K562 (cell line): ENCODE results near the gene C1QTNF6. TPM values are rescaled to one million over a fixed set of nuclear protein-coding genes. Genes with fewer than 3 reads are reported as not detected.
"Not testable (repeated sequence)": the region's sequence is repeated elsewhere in the genome, so short reads cannot be mapped to it uniquely, and the experiment has no call there.

Experiments
- ATAC-seq: fragments of 200-7000 bp; cut with Tn5 transposase; 3 replicates; pipeline ENCODE4 v1.9.1; 2020; ENCODE audit warnings: moderate library complexity
- BruUV-seq: library from RNA; stranded (reverse); fragments of 400-500 nt; replicated peaks from 2 replicates; lab custom pipeline; 2021; lab: Mats Ljungman, UMichigan
- CTCF ChIA-PET: fragments of 300-600 bp; formaldehyde crosslinking; extraction: SDS; loops from one replicate; lab custom pipeline; 2021; ENCODE audit warnings: low intra/inter-chr PET ratio; lab: Yijun Ruan, JAX
- POLR2A ChIA-PET: fragments of 300-600, 350-650 bp; sonication (Branson Sonifier 250); formaldehyde crosslinking; extraction: SDS; loops from one replicate; lab custom pipeline; 2021; ENCODE audit warnings: antibody characterized with exemption, inconsistent platforms; lab: Yijun Ruan, JAX
- DNase-seq, 4 experiments: peaks; one replicate each; pipeline versions ENCODE4 v3.0.0 to v3.0.0-alpha.2; 2011 to 2018; ENCODE audit warnings: low spot score in 3 of 4, mixed read lengths in 3 of 4; ENCODE audit errors: extremely low read depth in 1 of 4
- FAIRE-seq: peaks from 2 replicates; lab custom pipeline; 2011; peaks lifted over from hg19 to GRCh38; lab: Jason Lieb, UNC
- H2AFZ ChIP-seq: 2 replicates; pipeline ENCODE4 v1.6.0; 2011; ENCODE audit warnings: low read depth, low read length, control low read depth, inconsistent platforms
- H3K27ac ChIP-seq: fragments of 200-600 bp; 3 replicates; pipeline ENCODE4 v1.8.0; 2011; ENCODE audit warnings: low read depth, mild to moderate bottlenecking, control low read depth, inconsistent platforms, low read length, moderate library complexity, mixed read lengths; ENCODE audit errors: extremely low read depth
- H3K27me3 ChIP-seq, 2 experiments: fragments of 300-600 bp in 1 of 2; 2 replicates in 1 of 2; 3 replicates in 1 of 2; pipeline versions ENCODE4 v1.6.0 to v1.8.0; 2011; ENCODE audit warnings: inconsistent platforms in 2 of 2, low read length in 2 of 2, mild to moderate bottlenecking in 1 of 2, mixed read lengths in 1 of 2, moderate library complexity in 1 of 2; ENCODE audit not compliant: control insufficient read depth in 2 of 2, insufficient read depth in 2 of 2
- H3K36me3 ChIP-seq: fragments of 300-600 bp; 3 replicates; pipeline ENCODE4 v1.8.0; 2011; ENCODE audit warnings: mild to moderate bottlenecking, low read length, inconsistent platforms; ENCODE audit not compliant: control insufficient read depth, insufficient read depth
- H3K4me1 ChIP-seq, 2 experiments: fragments of 200-600 bp in 1 of 2; replicated peaks in 1 of 2; 2 replicates in 1 of 2; 3 replicates in 1 of 2; pipeline versions ENCODE4 v1.5.1 to v1.8.0; 2011; ENCODE audit warnings: inconsistent platforms in 2 of 2, low read length in 2 of 2, mild to moderate bottlenecking in 1 of 2, mixed read lengths in 1 of 2, moderate library complexity in 1 of 2; ENCODE audit not compliant: control insufficient read depth in 2 of 2, insufficient read depth in 2 of 2
- H3K4me2 ChIP-seq: 2 replicates; pipeline ENCODE4 v1.6.1; 2011; ENCODE audit warnings: low read length, control low read depth, inconsistent platforms, mixed read lengths; ENCODE audit not compliant: insufficient read depth
- H3K4me3 ChIP-seq: fragments of 200-600 bp; sonication (generic), shearing (Covaris generic); 2 replicates; pipeline ENCODE4 v1.5.1; 2016; ENCODE audit warnings: control low read depth, inconsistent platforms
- H3K79me2 ChIP-seq: fragments of 200-600 bp; 3 replicates; pipeline ENCODE4 v1.8.0; 2011; ENCODE audit warnings: low read length, inconsistent platforms; ENCODE audit not compliant: control insufficient read depth, insufficient read depth
- H3K9ac ChIP-seq, 2 experiments: 2 replicates each; pipeline versions ENCODE4 v1.6.0 to v1.6.1; 2011; ENCODE audit warnings: low read depth in 2 of 2, low read length in 2 of 2, control low read depth in 1 of 2, inconsistent platforms in 1 of 2, mild to moderate bottlenecking in 1 of 2, mixed read lengths in 1 of 2; ENCODE audit not compliant: insufficient read depth in 1 of 2
- H3K9me1 ChIP-seq: one replicate; pipeline ENCODE4 v1.6.0; 2011; ENCODE audit warnings: inconsistent platforms, mild to moderate bottlenecking, low read length, moderate library complexity; ENCODE audit not compliant: control insufficient read depth, insufficient read depth
- H3K9me3 ChIP-seq: replicated peaks from 2 replicates; pipeline ENCODE4 v1.5.1; 2011; ENCODE audit warnings: low read depth, low read length, inconsistent platforms; ENCODE audit not compliant: control insufficient read depth, insufficient read depth
- H4K20me1 ChIP-seq: replicated peaks from 2 replicates; pipeline ENCODE4 v1.6.1; 2011; ENCODE audit warnings: low read length, inconsistent platforms, mixed read lengths; ENCODE audit not compliant: control insufficient read depth, insufficient read depth
- CTCF ChIP-seq, 3 experiments: IDR thresholded peaks in 2 of 3; conservative IDR thresholded peaks in 1 of 3; 2 replicates each; pipeline ENCODE4 v1.5.1; 2011 to 2012; ENCODE audit warnings: low read length in 3 of 3, mild to moderate bottlenecking in 3 of 3, control low read depth in 2 of 3, improper control_type of control experiment in 1 of 3, inconsistent platforms in 1 of 3, low read depth in 1 of 3, mixed read lengths in 1 of 3, moderate library complexity in 1 of 3; ENCODE audit not compliant: insufficient read depth in 2 of 3
- RAD21 ChIP-seq, 2 experiments: fragments of 250-450 bp in 1 of 2; fragments of 450-650 bp in 1 of 2; sonication (Bioruptor Pico) in 1 of 2; formaldehyde crosslinking in 1 of 2; IDR thresholded peaks in 1 of 2; conservative IDR thresholded peaks in 1 of 2; 2 replicates each; pipeline versions ENCODE4 v1.4.0 to v1.8.0; 2020 to 2022; ENCODE audit warnings: mild to moderate bottlenecking in 2 of 2, moderate library complexity in 1 of 2
- WGBS: fragments of 100-300 bp; shearing (Covaris generic); methylation state at CpG from one replicate; pipeline ENCODE4 v1.1.6; 2016; ENCODE audit warnings: low coverage, mixed read lengths; ENCODE audit not compliant: insufficient coverage; ENCODE audit errors: missing lambda C conversion rate; 5-methylcytosine and 5-hydroxymethylcytosine counted together
- in situ Hi-C: fragments of 300-500 bp; cut with MboI; formaldehyde crosslinking; loops from 4 replicates; pipeline ENCODE4 v1.15.0; 2018; ENCODE audit warnings: inconsistent platforms, mixed read lengths
- intact Hi-C: fragments of 100-400 bp; cut with micrococcal nuclease; formaldehyde crosslinking; loops from 2 replicates; pipeline ENCODE4 v1.14.2; 2022
- polyA plus RNA-seq, 8 experiments: library from polyadenylated mRNA; depleted of rRNA in 4 of 8; stranded (reverse) in 5 of 8; unstranded in 3 of 8; fragments of >200 nt; fragmentation: Nextera tagmentation in 2 of 8; fragmentation: Illumina TruSeq in 1 of 8; extraction: Ambion mirVana in 2 of 8; extraction: Trizol in 1 of 8; gene quantifications; 2 replicates each; pipeline versions ENCODE4 v1.2.1 to v1.2.3, GENCODE V29; 2011 to 2014; ENCODE audit warnings: inconsistent platforms in 1 of 8, missing spikeins in 1 of 8
- total RNA-seq, 7 experiments: library from RNA; depleted of rRNA in 6 of 7; stranded (reverse); fragments of >200 nt in 6 of 7; fragmentation: Illumina TruSeq in 2 of 7; extraction: Trizol in 2 of 7; gene quantifications; 2 replicates each; pipeline versions ENCODE4 v1.2.1 to v1.2.3, GENCODE V29; 2011 to 2021; ENCODE audit warnings: low replicate concordance in 1 of 7

Gene C1QTNF6
- total and polyA plus RNA-seq, 9 of the 15 experiments (the other 6 are each of a cell fraction or from before 2014, with no cell fraction given): 0.18 to 0.92 (median 0.55) TPM

- Histone ChIP-seq H3K27me3 (peaks cover 4 to 20% of the 10 kb centered on the region in 2 experiments; a peak in 3 of 5 replicates), H3K4me1 (peaks cover 0 to 13% of the 10 kb centered on the region in 2 experiments; a peak in 2 of 5 replicates)
- H3K9me1 ChIP-seq, H3K79me2 ChIP-seq, DNase-seq, in situ Hi-C loops, ATAC-seq, H3K4me3 ChIP-seq, H3K9ac ChIP-seq, FAIRE-seq, H3K36me3 ChIP-seq, H3K9me3 ChIP-seq, BruUV-seq, H3K27ac ChIP-seq, intact Hi-C loops, H2AFZ ChIP-seq, H3K4me2 ChIP-seq, H4K20me1 ChIP-seq: not testable (repeated sequence)
- 3% methylated on average over 13 of the region's 16 CpGs for WGBS
- ChIA-PET CTCF (interaction anchor here (0.7 kb wide), 1 partner anchor 9 kb away, joined by 3 read pairs; no protein-coding TSS in a partner anchor), POLR2A (interaction anchor here (1.1 kb wide), 1 partner anchor 34 kb away, joined by 4 read pairs; no protein-coding TSS in a partner anchor)
Observed at GRCh38 chr22:37170689-37171405, 17.2 kb downstream of the C1QTNF6 start.

GRCh38 chr22:37169947-37170688, 17.9 kb downstream of the C1QTNF6 start:
- Histone ChIP-seq H3K9me1 (no peaks in the 10 kb centered on the region), H2AFZ (no peak overlapping the region), H3K4me2 (no peak overlapping the region), H3K79me2 (no peaks in the 10 kb centered on the region), H3K4me1 (peaks cover 0 to 13% of the 10 kb centered on the region in 2 experiments; a peak in 2 of 5 replicates), H3K36me3 (no peaks in the 10 kb centered on the region), H3K9me3 (no peaks in the 10 kb centered on the region), H3K27me3 (peaks cover 4 to 12% of the 10 kb centered on the region in 2 experiments; a peak in 3 of 5 replicates), H3K4me3 (no peak overlapping the region), H4K20me1 (no peaks in the 10 kb centered on the region), H3K27ac (no peak overlapping the region), H3K9ac (no peak overlapping the region; a peak in 1 of 4 replicates)
- POLR2A ChIA-PET: interaction anchor here (0.6 to 1.1 kb wide), 2 partner anchors 9 to 34 kb away, joined by 3 to 4 read pairs; no protein-coding TSS in a partner anchor
- CTCF ChIA-PET: interaction anchor here (0.7 kb wide), 1 partner anchor 10 kb away, joined by 3 read pairs; no protein-coding TSS in a partner anchor
- intact Hi-C loops (no loop called here), in situ Hi-C loops (loop anchor here (5.0 kb wide), 1 partner anchor 287 kb away; no protein-coding TSS in a partner anchor)
- WGBS: 3% methylated on average over 8 of the region's 10 CpGs
- BruUV-seq: no TSS peak
- FAIRE-seq (no peak), ATAC-seq (peak; percentile 58; the same call in 2 of the 3 replicates), DNase-seq (peak in 2 of 4 experiments; percentile 31 to 35)
- peak in 1 of 2 experiments; percentile 27; a peak in 2 of 4 replicates for TF ChIP-seq RAD21 (CRISPR knock-in tag; conservative IDR thresholded peaks at IDR 0.05 in 1 of 2, IDR thresholded peaks at IDR 0.05 in 1 of 2)
- TF ChIP-seq CTCF (IDR thresholded peaks at IDR 0.05 in 2 of 3, conservative IDR thresholded peaks at IDR 0.05 in 1 of 3; ENCODE audit: insufficient read depth in 2 of 3, low read depth in 1 of 3, low read length in 3 of 3): peak in 1 of 3 experiments; percentile 45; a peak in 1 of 6 replicates
